A673 (cell line): ENCODE data around the gene SLC44A3. TPM values are rescaled to one million over a fixed set of nuclear protein-coding genes. Genes with fewer than 3 reads are reported as not detected.

Experiments used
- BruUV-seq: library from RNA; stranded (reverse); fragments of 400-500 nt; replicated peaks from 2 replicates; lab custom pipeline; 2021; lab: Mats Ljungman, UMichigan
- CTCF ChIA-PET: fragments of 300-600 bp; sonication (Branson Sonifier 250); formaldehyde crosslinking; loops from one replicate; lab custom pipeline; 2022; ENCODE audit warnings: antibody characterized with exemption; lab: Charles Lee
- POLR2A ChIA-PET: fragments of 300-600 bp; sonication (Branson Sonifier 250); formaldehyde crosslinking; loops from one replicate; lab custom pipeline; 2022; ENCODE audit warnings: antibody characterized with exemption; ENCODE audit not compliant: low non-redundant PET; lab: Charles Lee
- DNase-seq: peaks from one replicate; pipeline ENCODE4 v3.0.0-alpha.2; 2015; ENCODE audit warnings: low spot score
- H3K27ac ChIP-seq: fragments of 200-600 bp; sonication (generic); 2 replicates; pipeline ENCODE4 v1.5.1; 2016; ENCODE audit warnings: mixed run types, low read depth, mild to moderate bottlenecking, mixed read lengths, antibody characterized with exemption, low read length; ENCODE audit not compliant: poor library complexity, severe bottlenecking
- H3K27me3 ChIP-seq: fragments of 200-600 bp; sonication (generic); replicated peaks from 2 replicates; pipeline ENCODE4 v1.6.1; 2017; ENCODE audit warnings: mixed run types, low read depth, mild to moderate bottlenecking, mixed read lengths, antibody characterized with exemption, low read length; ENCODE audit not compliant: insufficient read depth, poor library complexity
- H3K36me3 ChIP-seq: fragments of 200-600 bp; sonication (generic); 2 replicates; pipeline ENCODE4 v1.6.1; 2016; ENCODE audit warnings: mixed run types, mild to moderate bottlenecking, mixed read lengths, antibody characterized with exemption, low read length; ENCODE audit not compliant: insufficient read depth, poor library complexity, severe bottlenecking
- H3K4me1 ChIP-seq: fragments of 200-600 bp; sonication (generic); 2 replicates; pipeline ENCODE4 v1.6.1; 2017; ENCODE audit warnings: mixed run types, mild to moderate bottlenecking, mixed read lengths, antibody characterized with exemption, low read length; ENCODE audit not compliant: insufficient read depth, poor library complexity, severe bottlenecking
- H3K4me3 ChIP-seq: fragments of 200-600 bp; sonication (generic); 2 replicates; pipeline ENCODE4 v1.5.1; 2016; ENCODE audit warnings: low read depth, mixed run types, mild to moderate bottlenecking, mixed read lengths, low read length; ENCODE audit not compliant: poor library complexity, severe bottlenecking
- H3K9me3 ChIP-seq: fragments of 200-600 bp; sonication (generic); 2 replicates; pipeline ENCODE4 v1.6.1; 2016; ENCODE audit warnings: mixed run types, low read depth, mild to moderate bottlenecking, mixed read lengths, antibody characterized with exemption, low read length; ENCODE audit not compliant: poor library complexity, severe bottlenecking
- CTCF ChIP-seq: fragments of 300-800, 200-600 bp; sonication (generic); conservative IDR thresholded peaks from 2 replicates; pipeline ENCODE4 v1.5.1; 2017; ENCODE audit warnings: low read depth, mild to moderate bottlenecking, antibody characterized with exemption, low read length, moderate library complexity, mixed read lengths
- EZH2 ChIP-seq: fragments of 200-600 bp; sonication (generic); IDR thresholded peaks from 2 replicates; pipeline ENCODE4 v1.6.1; 2017; ENCODE audit warnings: borderline replicate concordance, low read depth, mild to moderate bottlenecking, mixed read lengths, antibody characterized with exemption, low read length; ENCODE audit not compliant: poor library complexity, severe bottlenecking
- intact Hi-C: fragments of 100-400 bp; cut with micrococcal nuclease; formaldehyde crosslinking; loops from one replicate; pipeline ENCODE4 v1.10.0; 2022; ENCODE audit not compliant: unreplicated experiment
- total RNA-seq: library from RNA; stranded (reverse); gene quantifications from 2 replicates; pipeline ENCODE4 v1.2.3, GENCODE V29; 2021

The SLC44A3 gene
- total RNA-seq, 1 experiment from 2014 or later: not detected

- Histone ChIP-seq H3K4me3 (no peak overlapping the region), H3K27ac (peak overlapping the region; percentile 33), H3K4me1 (peaks cover 45% of the 10 kb centered on the region), H3K9me3 (no peaks in the 10 kb centered on the region), H3K36me3 (no peaks in the 10 kb centered on the region), H3K27me3 (no peaks in the 10 kb centered on the region)
- POLR2A ChIA-PET: no interaction called here
- DNase-seq: no peak
- TF ChIP-seq CTCF (no peak), EZH2 (no peak)
- intact Hi-C loops: no loop called here
- CTCF ChIA-PET: interaction anchor here (0.6 kb wide), 1 partner anchor 65 kb away, joined by 3 read pairs; no protein-coding TSS in a partner anchor
- BruUV-seq: no TSS peak
Observed at GRCh38 chr1:94919241-94920030, 99.3 kb downstream of the SLC44A3 start.

- no peak for TF ChIP-seq EZH2
- TF ChIP-seq CTCF: no peak
- Histone ChIP-seq H3K9me3 (no peaks in the 10 kb centered on the region), H3K4me1 (peaks cover 52% of the 10 kb centered on the region), H3K4me3 (no peak overlapping the region), H3K27me3 (no peaks in the 10 kb centered on the region), H3K27ac (peak overlapping the region; percentile 25), H3K36me3 (no peaks in the 10 kb centered on the region)
- BruUV-seq: no TSS peak
- CTCF ChIA-PET: no interaction called here
- POLR2A ChIA-PET: no interaction called here
- intact Hi-C loops: no loop called here
- DNase-seq: no peak
Observed at GRCh38 chr1:94920061-94920460, 99.9 kb downstream of the SLC44A3 start.

GRCh38 chr1:94921977-94922376, 101.8 kb downstream of the SLC44A3 start:
- intact Hi-C loops: no loop called here
- Histone ChIP-seq H3K27ac (no peak overlapping the region), H3K4me1 (peaks cover 52% of the 10 kb centered on the region), H3K4me3 (no peak overlapping the region), H3K36me3 (no peaks in the 10 kb centered on the region), H3K27me3 (no peaks in the 10 kb centered on the region), H3K9me3 (no peaks in the 10 kb centered on the region)
- no TSS peak for BruUV-seq
- DNase-seq: no peak
- CTCF ChIA-PET: no interaction called here
- TF ChIP-seq CTCF (no peak), EZH2 (no peak)
- POLR2A ChIA-PET: no interaction called here
